Endothelial cell of umbilical vein (primary cell): ENCODE results near the gene ZSCAN16. TPM values are rescaled to one million over a fixed set of nuclear protein-coding genes. Genes with fewer than 3 reads are reported as not detected.

Source experiments
- BruUV-seq: library from RNA; stranded (reverse); fragments of 400-500 nt; replicated peaks from 2 replicates; lab custom pipeline; 2021; lab: Mats Ljungman, UMichigan
- CTCF ChIA-PET: fragments of 300-600, 350-600 bp; sonication (Branson Sonifier 250); formaldehyde crosslinking; loops from one replicate; lab custom pipeline; 2021; ENCODE audit warnings: antibody characterized with exemption, inconsistent platforms; lab: Charles Lee
- POLR2A ChIA-PET: fragments of 300-600, 350-600 bp; sonication (Branson Sonifier 250); formaldehyde crosslinking; loops from one replicate; lab custom pipeline; 2021; ENCODE audit warnings: antibody characterized with exemption, inconsistent platforms; lab: Charles Lee
- DNase-seq: peaks from one replicate; pipeline ENCODE4 v3.0.0-alpha.2; 2011; ENCODE audit warnings: low read depth, low spot score
- FAIRE-seq: peaks from 2 replicates; lab custom pipeline; 2011; peaks lifted over from hg19 to GRCh38; lab: Jason Lieb, UNC
- H2AFZ ChIP-seq: 2 replicates; pipeline ENCODE4 v1.6.0; 2012; ENCODE audit warnings: low read depth, low read length, control low read depth, inconsistent platforms
- H3K27ac ChIP-seq: 2 replicates; pipeline ENCODE4 v1.5.1; 2011; ENCODE audit warnings: low read depth, mild to moderate bottlenecking, control low read depth, low read length, moderate library complexity; ENCODE audit not compliant: insufficient read depth
- H3K27me3 ChIP-seq, 2 experiments: 2 replicates each; pipeline versions ENCODE4 v1.6.0 to v1.6.1; 2011; ENCODE audit warnings: low read length in 2 of 2, mixed read lengths in 1 of 2; ENCODE audit not compliant: control insufficient read depth in 2 of 2, insufficient read depth in 2 of 2
- H3K36me3 ChIP-seq, 2 experiments: 2 replicates in 1 of 2; 3 replicates in 1 of 2; pipeline ENCODE4 v1.5.1; 2011; ENCODE audit warnings: low read length in 2 of 2, mild to moderate bottlenecking in 1 of 2, moderate library complexity in 1 of 2; ENCODE audit not compliant: control insufficient read depth in 2 of 2, insufficient read depth in 2 of 2; ENCODE audit errors: extremely low read depth in 1 of 2
- H3K4me1 ChIP-seq: 3 replicates; pipeline ENCODE4 v1.5.1; 2011; ENCODE audit warnings: mild to moderate bottlenecking, low read length; ENCODE audit not compliant: control insufficient read depth, insufficient read depth; ENCODE audit errors: extremely low read depth
- H3K4me2 ChIP-seq: 2 replicates; pipeline ENCODE4 v1.6.1; 2011; ENCODE audit warnings: low read length, control low read depth, mixed read lengths; ENCODE audit not compliant: insufficient read depth
- H3K4me3 ChIP-seq, 3 experiments: fragments of 200-600 bp in 1 of 3; sonication (generic), shearing (Covaris generic) in 1 of 3; replicated peaks in 1 of 3; 2 replicates each; pipeline ENCODE4 v1.5.1; 2011 to 2016; ENCODE audit warnings: control low read depth in 3 of 3, low read length in 3 of 3, mild to moderate bottlenecking in 2 of 3, inconsistent platforms in 1 of 3, low read depth in 1 of 3, moderate library complexity in 1 of 3; ENCODE audit not compliant: insufficient read depth in 1 of 3
- H3K79me2 ChIP-seq: 2 replicates; pipeline ENCODE4 v1.6.0; 2012; ENCODE audit warnings: low read length, inconsistent platforms; ENCODE audit not compliant: control insufficient read depth, insufficient read depth
- H3K9ac ChIP-seq: replicated peaks from 2 replicates; pipeline ENCODE3; 2011; ENCODE audit warnings: low read length, control low read depth; ENCODE audit not compliant: insufficient read depth; ENCODE audit errors: extremely low read depth
- H3K9me1 ChIP-seq: replicated peaks from 3 replicates; pipeline ENCODE4 v1.6.0; 2011; ENCODE audit warnings: mild to moderate bottlenecking, low read length; ENCODE audit not compliant: control insufficient read depth, insufficient read depth; ENCODE audit errors: extremely low read depth
- H3K9me3 ChIP-seq: replicated peaks from 2 replicates; pipeline ENCODE4 v1.5.1; 2012; ENCODE audit warnings: low read length, inconsistent platforms; ENCODE audit not compliant: control insufficient read depth, insufficient read depth
- H4K20me1 ChIP-seq: replicated peaks from 2 replicates; pipeline ENCODE3; 2011; ENCODE audit warnings: mild to moderate bottlenecking, low read length; ENCODE audit not compliant: control insufficient read depth, insufficient read depth; ENCODE audit errors: extremely low read depth
- EZH2 ChIP-seq: IDR thresholded peaks from 2 replicates; pipeline ENCODE4 v1.6.1; 2012; ENCODE audit warnings: borderline replicate concordance, low read depth, mild to moderate bottlenecking, moderate library complexity, low read length, inconsistent platforms; ENCODE audit not compliant: severe bottlenecking
- FOS ChIP-seq: IDR thresholded peaks from 2 replicates; pipeline ENCODE4 v1.6.1; 2011; ENCODE audit warnings: mild to moderate bottlenecking, low read length, moderate library complexity, borderline replicate concordance; ENCODE audit not compliant: insufficient read depth
- GATA2 ChIP-seq: IDR thresholded peaks from 2 replicates; pipeline ENCODE4 v1.7.0; 2011; ENCODE audit warnings: low read depth, mild to moderate bottlenecking, moderate library complexity, mixed read lengths, low read length; ENCODE audit not compliant: insufficient read length, insufficient read depth
- JUN ChIP-seq: IDR thresholded peaks from 2 replicates; pipeline ENCODE4 v1.6.1; 2011; ENCODE audit warnings: borderline replicate concordance, low read depth; ENCODE audit not compliant: insufficient read length, insufficient read depth
- MAX ChIP-seq: IDR thresholded peaks from 2 replicates; pipeline ENCODE4 v1.6.1; 2011; ENCODE audit not compliant: insufficient read depth, insufficient read length
- MYC ChIP-seq: IDR thresholded peaks from one replicate; pipeline ENCODE4 v1.6.1; 2011; ENCODE audit warnings: mild to moderate bottlenecking, low read depth, low read length
- POLR2A ChIP-seq: IDR thresholded peaks from 2 replicates; pipeline ENCODE4 v1.6.1; 2012; ENCODE audit warnings: low read depth, mild to moderate bottlenecking, control low read depth, low read length
- POLR2AphosphoS5 ChIP-seq: IDR thresholded peaks from 2 replicates; pipeline ENCODE4 v1.6.1; 2012; ENCODE audit warnings: low read depth, mild to moderate bottlenecking, control low read depth, low read length, moderate library complexity; ENCODE audit not compliant: insufficient read depth
- dilution Hi-C: fragments of 300-500 bp; cut with MboI; formaldehyde crosslinking; loops from one replicate; pipeline ENCODE4 v1.15.0; 2019; ENCODE audit warnings: low sequenced_read_pairs; ENCODE audit not compliant: extremely low pct_ligation_motif_present
- intact Hi-C: fragments of 100-400 bp; cut with micrococcal nuclease; formaldehyde crosslinking; loops from one replicate; pipeline ENCODE4 v1.10.0; 2022
- polyA plus RNA-seq, 4 experiments: library from polyadenylated mRNA; depleted of rRNA in 3 of 4; stranded (reverse) in 3 of 4; unstranded in 1 of 4; fragments of >200 nt; gene quantifications; 2 replicates each; pipeline versions ENCODE4 v1.2.1 to v1.2.3, GENCODE V29; 2011 to 2012; ENCODE audit warnings: missing spikeins in 1 of 4
- total RNA-seq: library from RNA; stranded (reverse); gene quantifications from 2 replicates; pipeline ENCODE4 v1.2.3, GENCODE V29; 2021
- TF ChIP-seq, protein P1 (sequence below), 2 donors: IDR thresholded peaks; 1 replicate in 1 of 2; 2 replicates in 1 of 2; pipeline ENCODE4 v1.5.1; 2011; ENCODE audit warnings: low read length in 2 of 2, mild to moderate bottlenecking in 2 of 2, moderate library complexity in 2 of 2, control low read depth in 1 of 2, inconsistent platforms in 1 of 2, low read depth in 1 of 2; ENCODE audit not compliant: insufficient read depth in 1 of 2; ENCODE audit errors: extremely low read depth in 1 of 2

Gene ZSCAN16
- total and polyA plus RNA-seq, 2 donors (not counting 3 experiments of a cell fraction or from before 2014, with no cell fraction given), result 4.9 to 7.7 TPM

- no TSS peak for BruUV-seq
- Histone ChIP-seq H2AFZ (no peak overlapping the region), H3K4me2 (no peak overlapping the region), H4K20me1 (no peaks in the 10 kb centered on the region), H3K27ac (no peak overlapping the region), H3K9ac (no peak overlapping the region), H3K36me3 (no peaks in the 10 kb centered on the region), H3K9me3 (no peaks in the 10 kb centered on the region), H3K4me1 (no peaks in the 10 kb centered on the region), H3K27me3 (peaks cover 5 to 7% of the 10 kb centered on the region in 2 experiments), H3K4me3 (no peak overlapping the region), H3K9me1 (no peaks in the 10 kb centered on the region), H3K79me2 (no peaks in the 10 kb centered on the region)
- DNase-seq (no peak), FAIRE-seq (no peak)
- POLR2A ChIA-PET, result no interaction called here
- dilution Hi-C loops (no loop called here), intact Hi-C loops (no loop called here)
- CTCF ChIA-PET, result interaction anchor here (2.2 kb wide), 1 partner anchor 16 kb away, joined by 6 read pairs; no protein-coding TSS in a partner anchor
- TF ChIP-seq GATA2 (no peak), JUN (no peak), FOS (no peak), MYC (no peak), MAX (no peak), POLR2A (no peak), EZH2 (no peak), POLR2AphosphoS5 (no peak)
- TF ChIP-seq, protein P1, sequence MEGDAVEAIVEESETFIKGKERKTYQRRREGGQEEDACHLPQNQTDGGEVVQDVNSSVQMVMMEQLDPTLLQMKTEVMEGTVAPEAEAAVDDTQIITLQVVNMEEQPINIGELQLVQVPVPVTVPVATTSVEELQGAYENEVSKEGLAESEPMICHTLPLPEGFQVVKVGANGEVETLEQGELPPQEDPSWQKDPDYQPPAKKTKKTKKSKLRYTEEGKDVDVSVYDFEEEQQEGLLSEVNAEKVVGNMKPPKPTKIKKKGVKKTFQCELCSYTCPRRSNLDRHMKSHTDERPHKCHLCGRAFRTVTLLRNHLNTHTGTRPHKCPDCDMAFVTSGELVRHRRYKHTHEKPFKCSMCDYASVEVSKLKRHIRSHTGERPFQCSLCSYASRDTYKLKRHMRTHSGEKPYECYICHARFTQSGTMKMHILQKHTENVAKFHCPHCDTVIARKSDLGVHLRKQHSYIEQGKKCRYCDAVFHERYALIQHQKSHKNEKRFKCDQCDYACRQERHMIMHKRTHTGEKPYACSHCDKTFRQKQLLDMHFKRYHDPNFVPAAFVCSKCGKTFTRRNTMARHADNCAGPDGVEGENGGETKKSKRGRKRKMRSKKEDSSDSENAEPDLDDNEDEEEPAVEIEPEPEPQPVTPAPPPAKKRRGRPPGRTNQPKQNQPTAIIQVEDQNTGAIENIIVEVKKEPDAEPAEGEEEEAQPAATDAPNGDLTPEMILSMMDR (IDR thresholded peaks at IDR 0.05; ENCODE audit: extremely low read depth in 1 of 2, insufficient read depth in 1 of 2, low read depth in 1 of 2, low read length in 2 of 2), result no peak
These were observed 35.4 kb upstream of the ZSCAN16 start for GRCh38 chr6:28089054-28089453.
